Measurements from ENCODE around the gene TGFBR3. TPM values are rescaled to one million over a fixed set of nuclear protein-coding genes. Genes with fewer than 3 reads are reported as not detected.

The TGFBR3 gene
- total RNA-seq, 1 experiment from 2014 or later: 2.4 TPM

GRCh38 chr1:91651661-91652071, 234.3 kb downstream of the TGFBR3 start:
- Histone ChIP-seq H2BK120ac (ENCODE audit: low read depth, low read length, poor library complexity, severe bottlenecking) (no peak overlapping the region), H3K9me3 (ENCODE audit: control insufficient read depth, low read depth, low read length) (no peaks in the 10 kb centered on the region), H2AK5ac (ENCODE audit: insufficient read length, low read length) (no peak overlapping the region), H2AFZ (ENCODE audit: low read length) (no peak overlapping the region), H2BK20ac (ENCODE audit: low read depth, low read length, poor library complexity, severe bottlenecking) (no peak overlapping the region), H4K8ac (replicated peaks; ENCODE audit: insufficient read length, low read depth, low read length) (no peak overlapping the region), H3K79me1 (ENCODE audit: insufficient read depth, low read depth, low read length, poor library complexity, severe bottlenecking) (no peaks in the 10 kb centered on the region), H3K4ac (ENCODE audit: low read depth, low read length) (no peak overlapping the region), H3K14ac (ENCODE audit: insufficient read depth, low read length) (no peak overlapping the region), H3K27me3 (ENCODE audit: insufficient read depth, low read length) (no peaks in the 10 kb centered on the region), H3K23me2 (ENCODE audit: insufficient read length, low read depth, low read length, poor library complexity, severe bottlenecking) (no peaks in the 10 kb centered on the region), H3K79me2 (ENCODE audit: insufficient read depth, low read length) (no peaks in the 10 kb centered on the region), H3K4me1 (ENCODE audit: insufficient read depth, low read length) (no peaks in the 10 kb centered on the region; the same call in 1 of the 2 replicates), H4K5ac (ENCODE audit: insufficient read length, low read depth, low read length) (no peak overlapping the region), H4K91ac (ENCODE audit: insufficient read length, low read depth, low read length) (no peak overlapping the region), H3K23ac (ENCODE audit: insufficient read length, low read depth, low read length) (no peak overlapping the region), H3K4me2 (ENCODE audit: insufficient read depth, insufficient read length, low read length) (no peak overlapping the region), H3K18ac (ENCODE audit: insufficient read length, low read depth, low read length) (no peak overlapping the region), H3K9ac (ENCODE audit: extremely low read depth, insufficient read length, low read length) (no peak overlapping the region), H2BK15ac (ENCODE audit: low read depth, low read length) (no peak overlapping the region), H2BK5ac (ENCODE audit: insufficient read length, low read length) (no peak overlapping the region), H4K20me1 (ENCODE audit: control insufficient read depth, insufficient read depth, insufficient read length) (no peaks in the 10 kb centered on the region), H3K56ac (ENCODE audit: insufficient read length, low read depth, low read length) (no peak overlapping the region), H3T11ph (ENCODE audit: low read length) (no peak overlapping the region), H3K27ac (ENCODE audit: insufficient read length, low read depth, low read length) (no peak overlapping the region), H2BK12ac (ENCODE audit: insufficient read length, low read depth, low read length) (no peak overlapping the region)
- TF ChIP-seq CTCF (conservative IDR thresholded peaks at IDR 0.05): no peak
- H3K36me3 Mint-ChIP-seq (ENCODE audit: insufficient read depth in 1 of 3, low read depth in 3 of 3): peaks cover 0 to 7% (median 6%) of the 10 kb centered on the region in 3 experiments; a peak in 3 of 7 replicates
- no peak overlapping the region; a peak in 1 of 5 replicates for H3K4me3 Mint-ChIP-seq
- peaks cover 3 to 10% of the 10 kb centered on the region in 2 experiments; a peak in 4 of 5 replicates for H3K9me3 Mint-ChIP-seq
- peaks cover 1% of the 10 kb centered on the region for H3K27me3 Mint-ChIP-seq (ENCODE audit: low read depth)
- WGBS (ENCODE audit: extremely low coverage, insufficient read length, low lambda C conversion rate): no CpG with 5 or more reads among the region's 5 CpGs
- DNase-seq: peak; percentile 29
- H3K4me1 Mint-ChIP-seq: peaks cover 13 to 21% of the 10 kb centered on the region in 2 experiments
- peak overlapping the region in 1 of 3 experiments; percentile 32; a peak in 1 of 7 replicates for H3K27ac Mint-ChIP-seq
